ENCODE results near the gene NFIB.

Gene NFIB

GRCh38 chr9:14095277-14095676, 218.7 kb downstream of the NFIB start:
- DNase-seq = no peak

GRCh38 chr9:14094491-14094890, 219.4 kb downstream of the NFIB start:
- DNase-seq = no peak

- no peak for DNase-seq
Observed at GRCh38 chr9:14092344-14092743, 221.6 kb downstream of the NFIB start.

- no peak for DNase-seq
Observed at GRCh38 chr9:14089051-14089803, 224.7 kb downstream of the NFIB start.

- DNase-seq = no peak
Observed at GRCh38 chr9:14087576-14087975, 226.4 kb downstream of the NFIB start.

GRCh38 chr9:14086495-14086894, 227.4 kb downstream of the NFIB start:
- no peak for DNase-seq

- DNase-seq = no peak
Observed at GRCh38 chr9:14085810-14086209, 228.1 kb downstream of the NFIB start.

GRCh38 chr9:14084867-14085266, 229.1 kb downstream of the NFIB start:
- no peak for DNase-seq

- no peak for DNase-seq
Observed at GRCh38 chr9:14083366-14083765, 230.6 kb downstream of the NFIB start.

- no peak for DNase-seq
Observed at GRCh38 chr9:14082732-14083131, 231.2 kb downstream of the NFIB start.

- DNase-seq = no peak
Observed at GRCh38 chr9:14081745-14082144, 232.2 kb downstream of the NFIB start.

- DNase-seq = no peak
Observed at GRCh38 chr9:14080959-14081542, 232.9 kb downstream of the NFIB start.

GRCh38 chr9:14079440-14079839, 234.5 kb downstream of the NFIB start:
- no peak for DNase-seq

GRCh38 chr9:14077672-14078071, 236.3 kb downstream of the NFIB start:
- DNase-seq = no peak

- DNase-seq = no peak
Observed at GRCh38 chr9:14075218-14075617, 238.7 kb downstream of the NFIB start.

- DNase-seq = no peak
Observed at GRCh38 chr9:14072850-14073249, 241.1 kb downstream of the NFIB start.

- DNase-seq = no peak
Observed at GRCh38 chr9:14071484-14071883, 242.5 kb downstream of the NFIB start.

GRCh38 chr9:14068690-14069089, 245.3 kb downstream of the NFIB start:
- DNase-seq = no peak

- DNase-seq = no peak
Observed at GRCh38 chr9:14066831-14067230, 247.1 kb downstream of the NFIB start.

- no peak for DNase-seq
Observed at GRCh38 chr9:14066032-14066431, 247.9 kb downstream of the NFIB start.

- no peak for DNase-seq
Observed at GRCh38 chr9:14064940-14065339, 249.0 kb downstream of the NFIB start.

GRCh38 chr9:14063756-14064155, 250.2 kb downstream of the NFIB start:
- DNase-seq = no peak

GRCh38 chr9:14062586-14063221, 251.2 kb downstream of the NFIB start:
- no peak for DNase-seq

- DNase-seq = no peak
Observed at GRCh38 chr9:14061936-14062585, 251.9 kb downstream of the NFIB start.

All from activated CD4-positive, alpha-beta T cell treated with anti-CD3 and anti-CD28 coated beads, Interleukin-2, amount 50 U/mL, for 4 hours (primary cell).